ENCODE measurements around the gene GALNT6. TPM values are rescaled to one million over a fixed set of nuclear protein-coding genes. Genes with fewer than 3 reads are reported as not detected.
A peak's percentile ranks its signal among the peaks of the same experiment; 100 is the strongest.

GALNT6 gene
- total RNA-seq, 1 experiment from 2014 or later, result 190 TPM

- Mint-ChIP-seq H3K27me3 (ENCODE audit: insufficient read depth, unreplicated experiment) (no peaks in the 10 kb centered on the region), H3K4me1 (ENCODE audit: low read depth, unreplicated experiment) (peaks cover 48% of the 10 kb centered on the region), H3K9me3 (ENCODE audit: unreplicated experiment) (no peaks in the 10 kb centered on the region), H3K4me3 (ENCODE audit: unreplicated experiment) (peak overlapping the region; percentile 83), H3K36me3 (ENCODE audit: insufficient read depth, unreplicated experiment) (peaks cover 58% of the 10 kb centered on the region), H3K27ac (ENCODE audit: unreplicated experiment) (peak overlapping the region; percentile 99)
- no peaks in the 10 kb centered on the region for H3K27me3 ChIP-seq (replicated peaks; ENCODE audit: control insufficient read depth, insufficient read depth, low read length)
- H3K9me3 ChIP-seq, result no peaks in the 10 kb centered on the region
- no TSS peak for BruUV-seq (replicated peaks)
- ChIA-PET POLR2A (no interaction called here), CTCF (interaction anchor here (0.5 to 1.2 kb wide), 3 partner anchors 11 to 915 kb away, joined by 3 to 4 read pairs (median 3); no protein-coding TSS in a partner anchor)
- peaks cover 37% of the 10 kb centered on the region for H3K4me1 ChIP-seq
- TF ChIP-seq, protein P1, sequence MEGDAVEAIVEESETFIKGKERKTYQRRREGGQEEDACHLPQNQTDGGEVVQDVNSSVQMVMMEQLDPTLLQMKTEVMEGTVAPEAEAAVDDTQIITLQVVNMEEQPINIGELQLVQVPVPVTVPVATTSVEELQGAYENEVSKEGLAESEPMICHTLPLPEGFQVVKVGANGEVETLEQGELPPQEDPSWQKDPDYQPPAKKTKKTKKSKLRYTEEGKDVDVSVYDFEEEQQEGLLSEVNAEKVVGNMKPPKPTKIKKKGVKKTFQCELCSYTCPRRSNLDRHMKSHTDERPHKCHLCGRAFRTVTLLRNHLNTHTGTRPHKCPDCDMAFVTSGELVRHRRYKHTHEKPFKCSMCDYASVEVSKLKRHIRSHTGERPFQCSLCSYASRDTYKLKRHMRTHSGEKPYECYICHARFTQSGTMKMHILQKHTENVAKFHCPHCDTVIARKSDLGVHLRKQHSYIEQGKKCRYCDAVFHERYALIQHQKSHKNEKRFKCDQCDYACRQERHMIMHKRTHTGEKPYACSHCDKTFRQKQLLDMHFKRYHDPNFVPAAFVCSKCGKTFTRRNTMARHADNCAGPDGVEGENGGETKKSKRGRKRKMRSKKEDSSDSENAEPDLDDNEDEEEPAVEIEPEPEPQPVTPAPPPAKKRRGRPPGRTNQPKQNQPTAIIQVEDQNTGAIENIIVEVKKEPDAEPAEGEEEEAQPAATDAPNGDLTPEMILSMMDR (IDR thresholded peaks at IDR 0.05; ENCODE audit: insufficient read depth in 1 of 2, low read depth in 1 of 2, low read length in 1 of 2, severe bottlenecking in 1 of 2, unreplicated experiment in 1 of 2), result no peak
- no peak overlapping the region for H3K4me3 ChIP-seq (ENCODE audit: low read depth, low read length)
- no peak for DNase-seq
- H3K36me3 ChIP-seq (ENCODE audit: control insufficient read depth, insufficient read depth, low read length), result no peaks in the 10 kb centered on the region; the same call in 1 of the 2 replicates
- intact Hi-C loops (cut with micrococcal nuclease; ENCODE audit: unreplicated experiment), result no loop called here
These were observed 1.8 kb downstream of the GALNT6 start for GRCh38 chr12:51389302-51389999.

DNA sequence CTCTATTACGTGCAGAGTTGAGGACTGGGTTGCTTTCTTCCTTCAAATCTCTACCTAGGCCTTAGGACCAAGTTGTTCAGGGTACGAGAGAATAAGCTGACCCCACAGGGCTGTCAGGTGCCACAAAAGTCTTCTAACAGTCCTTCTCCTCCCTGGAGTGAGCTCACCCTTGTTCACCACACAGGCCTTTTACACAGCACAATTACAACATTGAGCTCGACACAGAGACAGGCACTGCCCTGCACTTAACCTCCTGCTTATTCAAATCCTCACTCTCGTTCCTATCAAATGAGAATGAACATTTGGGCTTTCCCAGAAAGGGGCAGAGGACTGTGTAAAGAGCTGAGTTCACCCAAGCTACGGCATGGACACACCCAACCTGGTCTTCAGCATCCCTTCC is 2.4 kb downstream of the GALNT6 start:
- no peak overlapping the region for H3K4me3 ChIP-seq (ENCODE audit: low read depth, low read length)
- H3K4me3 Mint-ChIP-seq (ENCODE audit: unreplicated experiment), result peak overlapping the region; percentile 83
- H3K36me3 ChIP-seq (ENCODE audit: control insufficient read depth, insufficient read depth, low read length), result no peaks in the 10 kb centered on the region; the same call in 1 of the 2 replicates

DNA sequence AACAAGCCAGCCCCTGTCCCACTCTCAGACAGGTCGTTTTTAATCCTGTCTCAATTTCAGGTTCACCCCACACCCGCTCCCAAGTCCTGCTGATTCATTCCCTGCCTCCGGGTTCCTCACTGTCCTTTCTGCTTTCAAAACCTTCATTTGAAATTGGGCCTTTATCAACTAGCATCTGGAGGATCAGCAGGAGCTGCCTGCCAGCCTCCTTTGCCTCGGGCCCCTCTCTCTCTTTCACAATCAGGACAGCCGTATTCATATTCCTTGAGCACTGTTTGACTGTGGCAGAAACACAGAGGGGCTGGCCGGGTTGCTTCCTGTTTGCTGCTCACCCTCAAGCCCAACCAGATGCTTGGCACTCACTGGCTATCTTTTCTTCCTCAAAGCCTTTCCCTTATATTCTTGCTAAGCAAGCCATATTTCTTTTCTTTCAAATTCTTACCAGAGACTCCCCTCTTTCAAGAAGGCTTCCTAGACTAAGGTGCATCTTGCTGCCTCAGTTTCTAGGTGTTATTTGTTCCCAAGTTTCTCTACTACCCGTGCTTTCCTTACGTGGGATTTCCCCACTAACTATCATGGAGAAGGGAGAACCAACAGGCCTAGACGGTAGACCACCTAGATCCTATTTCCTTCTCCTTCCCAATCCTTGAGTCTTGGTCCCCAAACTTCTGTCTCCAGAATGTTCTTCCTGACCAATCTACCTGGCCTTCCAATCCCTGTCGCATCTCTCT is 3.0 kb downstream of the GALNT6 start:
- peaks cover under 1% of the 10 kb centered on the region; the same call in 1 of the 2 replicates for H3K36me3 ChIP-seq (ENCODE audit: control insufficient read depth, insufficient read depth, low read length)
- ChIA-PET POLR2A (interaction anchor here (0.5 kb wide), 1 partner anchor 150 kb away, joined by 3 read pairs; no protein-coding TSS in a partner anchor), CTCF (no interaction called here)
- Mint-ChIP-seq H3K9me3 (ENCODE audit: unreplicated experiment) (no peaks in the 10 kb centered on the region), H3K27me3 (ENCODE audit: insufficient read depth, unreplicated experiment) (no peaks in the 10 kb centered on the region), H3K36me3 (ENCODE audit: insufficient read depth, unreplicated experiment) (peaks cover 61% of the 10 kb centered on the region), H3K27ac (ENCODE audit: unreplicated experiment) (peak overlapping the region; percentile 54), H3K4me1 (ENCODE audit: low read depth, unreplicated experiment) (peaks cover 40% of the 10 kb centered on the region), H3K4me3 (ENCODE audit: unreplicated experiment) (peak overlapping the region; percentile 83)
- intact Hi-C loops (cut with micrococcal nuclease; ENCODE audit: unreplicated experiment), result no loop called here
- no TSS peak for BruUV-seq (replicated peaks)
- peaks cover 25% of the 10 kb centered on the region for H3K4me1 ChIP-seq
- no peaks in the 10 kb centered on the region for H3K27me3 ChIP-seq (replicated peaks; ENCODE audit: control insufficient read depth, insufficient read depth, low read length)
- no peak for DNase-seq
- TF ChIP-seq, protein P1 (IDR thresholded peaks at IDR 0.05; ENCODE audit: insufficient read depth in 1 of 2, low read depth in 1 of 2, low read length in 1 of 2, severe bottlenecking in 1 of 2, unreplicated experiment in 1 of 2), result no peak
- no peaks in the 10 kb centered on the region for H3K9me3 ChIP-seq
- H3K4me3 ChIP-seq (ENCODE audit: low read depth, low read length), result no peak overlapping the region

More for the DNA sequence above, 2.4 kb downstream of the GALNT6 start:
- no peaks in the 10 kb centered on the region for H3K27me3 Mint-ChIP-seq (ENCODE audit: insufficient read depth, unreplicated experiment)
- peaks cover 61% of the 10 kb centered on the region for H3K36me3 Mint-ChIP-seq (ENCODE audit: insufficient read depth, unreplicated experiment)
- BruUV-seq (replicated peaks), result no TSS peak
- ChIA-PET POLR2A (interaction anchor here (0.5 kb wide), 1 partner anchor 151 kb away, joined by 3 read pairs; no protein-coding TSS in a partner anchor), CTCF (interaction anchor here (0.5 to 0.9 kb wide), 2 partner anchors 11 to 915 kb away, joined by 3 read pairs; no protein-coding TSS in a partner anchor)
- H3K27ac Mint-ChIP-seq (ENCODE audit: unreplicated experiment), result peak overlapping the region; percentile 54
- Histone ChIP-seq H3K4me1 (peaks cover 31% of the 10 kb centered on the region), H3K9me3 (no peaks in the 10 kb centered on the region), H3K27me3 (replicated peaks; ENCODE audit: control insufficient read depth, insufficient read depth, low read length) (no peaks in the 10 kb centered on the region)
- H3K9me3 Mint-ChIP-seq (ENCODE audit: unreplicated experiment), result no peaks in the 10 kb centered on the region
- DNase-seq, result no peak
- peaks cover 46% of the 10 kb centered on the region for H3K4me1 Mint-ChIP-seq (ENCODE audit: low read depth, unreplicated experiment)
- TF ChIP-seq, protein P1 (IDR thresholded peaks at IDR 0.05; ENCODE audit: insufficient read depth in 1 of 2, low read depth in 1 of 2, low read length in 1 of 2, severe bottlenecking in 1 of 2, unreplicated experiment in 1 of 2), result no peak
- intact Hi-C loops (cut with micrococcal nuclease; ENCODE audit: unreplicated experiment), result no loop called here
